Activated naive CD8-positive, alpha-beta T cell treated with anti-CD3 and anti-CD28 coated beads, Interleukin-2, amount 10 ng/mL, durations not matched to agents 7 days and 5 days (primary cell): Measurements from ENCODE around the gene XIRP2. TPM values are rescaled to one million over a fixed set of nuclear protein-coding genes. Genes with fewer than 3 reads are reported as not detected.
"Not testable (repeated sequence)": the region's sequence is repeated elsewhere in the genome, so short reads cannot be mapped to it uniquely, and the experiment has no call there.

Experiments
- ATAC-seq: fragments of 150-1000 bp; cut with Tn5 transposase; one replicate; pipeline ENCODE4 v1.10.0; 2021; ENCODE audit warnings: low read depth, moderate library complexity
- POLR2A ChIA-PET: fragments of 350-600 bp; sonication (Branson Sonifier 250); formaldehyde crosslinking; loops from one replicate; lab custom pipeline; 2021; ENCODE audit warnings: antibody characterized with exemption; lab: Charles Lee
- DNase-seq: peaks from one replicate; pipeline ENCODE4 v3.0.0; 2021
- H3K27ac Mint-ChIP-seq: one replicate; pipeline ENCODE4 v1.8.0; 2022; ENCODE audit warnings: mild to moderate bottlenecking, mixed read lengths
- H3K27me3 Mint-ChIP-seq: one replicate; pipeline ENCODE4 v1.8.0; 2022; ENCODE audit warnings: mild to moderate bottlenecking, moderate library complexity, mixed read lengths
- H3K36me3 Mint-ChIP-seq: one replicate; pipeline ENCODE4 v1.8.0; 2021; ENCODE audit warnings: mild to moderate bottlenecking, mixed read lengths
- H3K4me1 Mint-ChIP-seq: one replicate; pipeline ENCODE4 v1.8.0; 2021; ENCODE audit warnings: mixed read lengths
- H3K4me3 Mint-ChIP-seq: one replicate; pipeline ENCODE4 v1.8.0; 2022; ENCODE audit warnings: mild to moderate bottlenecking, moderate library complexity, mixed read lengths
- H3K9me3 Mint-ChIP-seq: one replicate; pipeline ENCODE4 v1.8.0; 2021; ENCODE audit warnings: mixed read lengths
- total RNA-seq, 2 experiments: library from RNA; stranded (reverse); gene quantifications; one replicate each; pipeline ENCODE4 v1.2.3, GENCODE V29; 2021

XIRP2 gene
- total RNA-seq, 2 experiments from 2014 or later: not detected

- Mint-ChIP-seq H3K36me3 (no peaks in the 10 kb centered on the region), H3K27me3 (no peaks in the 10 kb centered on the region), H3K27ac (no peak overlapping the region), H3K4me3 (no peak overlapping the region), H3K4me1 (no peaks in the 10 kb centered on the region), H3K9me3 (no peaks in the 10 kb centered on the region)
- POLR2A ChIA-PET: no interaction called here
- ATAC-seq (no peak), DNase-seq (no peak)
Observed at GRCh38 chr2:167017021-167017420, 128.7 kb downstream of the XIRP2 start.

DNA sequence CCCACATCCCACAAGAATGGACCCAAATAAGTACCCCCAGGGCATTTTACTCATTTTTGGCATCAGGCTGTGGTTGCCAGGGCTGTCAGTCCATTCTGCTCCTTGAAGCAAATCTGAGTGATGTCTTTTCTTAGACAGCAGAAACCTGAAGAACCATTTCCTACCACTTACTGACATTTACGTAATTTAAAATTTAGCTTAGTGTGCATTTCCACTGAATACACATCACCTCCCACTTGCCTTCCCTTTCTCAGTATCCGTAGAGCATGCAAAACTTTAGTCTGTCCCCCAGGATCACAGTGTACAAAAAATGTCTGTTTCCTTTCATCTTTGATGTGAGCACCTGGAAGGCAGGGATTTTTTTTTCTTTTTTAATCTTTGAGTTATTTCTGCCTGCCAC lies 130.3 kb downstream of the XIRP2 start:
- Mint-ChIP-seq H3K36me3 (no peaks in the 10 kb centered on the region), H3K27me3 (no peaks in the 10 kb centered on the region), H3K4me1 (no peaks in the 10 kb centered on the region), H3K9me3 (no peaks in the 10 kb centered on the region), H3K27ac (no peak overlapping the region), H3K4me3 (no peak overlapping the region)
- ATAC-seq (no peak), DNase-seq (no peak)
- POLR2A ChIA-PET: no interaction called here

DNA sequence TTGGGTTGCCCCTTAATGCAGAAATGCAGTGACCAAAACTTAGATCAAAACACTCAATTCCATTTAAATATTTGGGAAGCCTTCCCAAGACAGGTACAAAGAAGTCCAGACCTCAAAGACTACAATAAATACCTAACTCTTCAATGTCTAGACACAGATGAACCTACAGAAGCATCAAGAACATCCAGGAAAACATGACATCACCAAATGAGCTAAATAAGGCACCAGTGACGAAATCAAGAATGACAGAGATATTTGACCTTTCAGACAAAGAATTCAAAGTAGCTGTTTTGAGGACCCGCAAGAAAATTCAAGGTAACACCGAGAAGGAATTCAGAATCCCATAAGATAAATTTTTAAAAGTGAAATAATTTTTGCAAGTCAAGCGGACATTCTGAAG lies 140.2 kb downstream of the XIRP2 start:
- POLR2A ChIA-PET: no interaction called here
- H3K9me3 Mint-ChIP-seq: peaks cover 14% of the 10 kb centered on the region
- no peak overlapping the region for H3K4me3 Mint-ChIP-seq
- H3K27me3 Mint-ChIP-seq: no peaks in the 10 kb centered on the region
- DNase-seq (no peak), ATAC-seq (no peak)
- no peaks in the 10 kb centered on the region for H3K4me1 Mint-ChIP-seq
- no peak overlapping the region for H3K27ac Mint-ChIP-seq
- no peaks in the 10 kb centered on the region for H3K36me3 Mint-ChIP-seq

DNA sequence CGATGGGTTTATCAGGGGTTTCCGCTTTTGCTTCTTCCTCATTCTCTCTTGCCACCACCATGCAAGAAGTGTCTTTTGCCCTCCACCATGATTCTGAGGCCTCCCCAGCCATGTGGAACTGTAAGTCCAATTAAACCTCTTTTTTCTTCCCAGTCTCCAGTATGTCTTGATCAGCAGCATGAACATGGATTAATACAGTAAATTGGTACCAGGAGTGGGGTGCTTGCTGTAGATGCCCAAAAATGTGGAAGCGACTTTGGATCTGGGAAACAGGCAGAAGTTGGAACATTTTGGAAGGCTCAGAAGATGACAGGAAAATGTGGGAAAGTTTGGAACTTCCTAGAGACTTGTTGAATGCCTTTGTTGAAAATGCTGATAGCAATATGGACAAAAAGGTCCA lies 146.7 kb downstream of the XIRP2 start:
- H3K4me3 Mint-ChIP-seq, H3K4me1 Mint-ChIP-seq, DNase-seq, H3K36me3 Mint-ChIP-seq, ATAC-seq, POLR2A ChIA-PET, H3K27ac Mint-ChIP-seq, H3K27me3 Mint-ChIP-seq: not testable (repeated sequence)
- peaks cover 22% of the 10 kb centered on the region for H3K9me3 Mint-ChIP-seq

DNA sequence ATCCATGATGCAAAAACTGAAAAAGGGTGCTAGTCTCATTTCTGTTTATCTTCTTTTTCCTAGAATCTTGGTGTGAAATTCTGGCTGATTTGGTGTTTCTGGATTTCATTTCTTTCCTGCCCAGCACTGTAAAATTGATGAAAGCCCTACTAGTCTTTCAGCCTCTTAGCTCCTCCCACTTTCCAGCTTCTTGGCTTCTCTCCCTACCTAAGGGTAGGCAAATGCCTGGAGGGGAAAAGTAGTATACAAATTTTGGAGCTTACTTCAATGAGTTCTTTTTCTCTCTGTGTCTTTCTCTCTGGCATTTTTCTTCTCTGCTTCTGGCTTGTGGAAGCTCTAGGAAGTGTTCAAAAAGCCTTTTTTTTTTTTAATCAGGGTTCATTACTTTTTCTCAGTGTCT lies 160.5 kb downstream of the XIRP2 start:
- POLR2A ChIA-PET: no interaction called here
- no peak for DNase-seq
- Mint-ChIP-seq H3K9me3 (no peaks in the 10 kb centered on the region), H3K4me3 (no peak overlapping the region), H3K27me3 (no peaks in the 10 kb centered on the region), H3K27ac (no peak overlapping the region), H3K4me1 (no peaks in the 10 kb centered on the region), H3K36me3 (no peaks in the 10 kb centered on the region)
- no peak for ATAC-seq

DNA sequence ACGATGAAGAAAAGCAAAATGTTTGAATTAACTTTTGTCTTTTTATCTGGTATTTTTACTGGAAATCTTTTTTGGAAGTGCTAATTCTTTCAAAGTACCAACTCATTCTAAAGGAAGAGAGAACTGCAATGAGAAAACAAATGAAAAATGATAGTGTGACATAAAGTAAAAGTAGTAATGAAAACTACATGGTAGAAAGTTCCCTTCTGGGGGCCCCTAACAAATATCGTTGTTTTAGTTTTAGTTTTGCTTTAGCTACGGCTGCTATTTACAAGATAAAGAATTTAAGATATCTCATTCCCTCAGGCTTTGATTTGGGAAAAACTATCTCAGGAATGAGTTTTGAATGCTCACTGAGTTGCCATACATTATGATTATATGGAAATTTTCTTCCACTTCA lies 161.4 kb downstream of the XIRP2 start:
- H3K27me3 Mint-ChIP-seq: no peaks in the 10 kb centered on the region
- H3K9me3 Mint-ChIP-seq: no peaks in the 10 kb centered on the region
- H3K27ac Mint-ChIP-seq: no peak overlapping the region
- no peaks in the 10 kb centered on the region for H3K4me1 Mint-ChIP-seq
- no peaks in the 10 kb centered on the region for H3K36me3 Mint-ChIP-seq
- no peak for DNase-seq
- H3K4me3 Mint-ChIP-seq: no peak overlapping the region
- ATAC-seq: no peak
- POLR2A ChIA-PET: no interaction called here

DNA sequence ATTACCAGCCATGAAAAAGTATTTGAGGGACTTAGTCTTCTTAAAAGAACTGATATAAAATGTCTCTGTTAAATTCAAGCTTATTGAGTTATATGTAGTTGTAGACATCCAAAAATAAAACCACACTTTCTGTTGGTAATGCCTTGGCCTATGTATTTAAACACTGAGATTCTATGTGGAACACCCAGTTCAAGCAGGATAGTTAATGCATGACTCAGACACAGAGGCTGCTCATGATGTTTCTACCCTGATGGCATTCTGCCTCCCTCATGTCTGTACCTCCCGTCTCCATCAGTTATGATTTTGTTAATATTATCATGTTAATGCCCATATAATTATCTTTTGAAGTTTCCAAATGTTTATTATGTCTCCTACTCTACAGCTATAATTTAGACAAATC lies 164.5 kb downstream of the XIRP2 start:
- no peak overlapping the region for H3K4me3 Mint-ChIP-seq
- POLR2A ChIA-PET: no interaction called here
- no peaks in the 10 kb centered on the region for H3K27me3 Mint-ChIP-seq
- H3K27ac Mint-ChIP-seq: no peak overlapping the region
- ATAC-seq (no peak), DNase-seq (no peak)
- H3K4me1 Mint-ChIP-seq: no peaks in the 10 kb centered on the region
- no peaks in the 10 kb centered on the region for H3K9me3 Mint-ChIP-seq
- H3K36me3 Mint-ChIP-seq: no peaks in the 10 kb centered on the region

- DNase-seq: no peak
- H3K27me3 Mint-ChIP-seq: no peaks in the 10 kb centered on the region
- no peak overlapping the region for H3K4me3 Mint-ChIP-seq
- no peak overlapping the region for H3K27ac Mint-ChIP-seq
- H3K36me3 Mint-ChIP-seq: no peaks in the 10 kb centered on the region
- POLR2A ChIA-PET: no interaction called here
- no peak for ATAC-seq
- H3K4me1 Mint-ChIP-seq: no peaks in the 10 kb centered on the region
- H3K9me3 Mint-ChIP-seq: no peaks in the 10 kb centered on the region
Observed at GRCh38 chr2:167054881-167055280, 166.6 kb downstream of the XIRP2 start.

DNA sequence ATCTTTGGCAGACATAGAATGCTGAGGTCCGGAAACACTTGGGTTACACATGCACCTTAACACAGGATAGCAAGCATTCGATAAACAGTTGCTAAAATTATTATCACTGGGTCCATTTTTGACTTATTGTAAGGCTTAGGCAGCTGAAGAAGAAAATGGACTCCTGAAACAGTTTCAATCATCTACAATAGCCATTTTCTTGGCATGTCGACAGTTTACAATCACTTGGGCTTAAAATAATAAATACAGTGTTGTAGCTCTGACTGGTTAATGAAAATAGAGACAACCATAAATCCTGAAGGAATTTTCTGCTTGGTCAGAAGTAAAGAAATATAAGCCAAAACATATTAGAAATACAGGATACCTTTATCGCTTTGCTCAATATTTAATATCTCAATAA lies 169.2 kb downstream of the XIRP2 start:
- DNase-seq (no peak), ATAC-seq (no peak)
- Mint-ChIP-seq H3K4me1 (no peaks in the 10 kb centered on the region), H3K36me3 (no peaks in the 10 kb centered on the region), H3K27ac (no peak overlapping the region), H3K4me3 (no peak overlapping the region), H3K9me3 (no peaks in the 10 kb centered on the region), H3K27me3 (no peaks in the 10 kb centered on the region)
- POLR2A ChIA-PET: no interaction called here

DNA sequence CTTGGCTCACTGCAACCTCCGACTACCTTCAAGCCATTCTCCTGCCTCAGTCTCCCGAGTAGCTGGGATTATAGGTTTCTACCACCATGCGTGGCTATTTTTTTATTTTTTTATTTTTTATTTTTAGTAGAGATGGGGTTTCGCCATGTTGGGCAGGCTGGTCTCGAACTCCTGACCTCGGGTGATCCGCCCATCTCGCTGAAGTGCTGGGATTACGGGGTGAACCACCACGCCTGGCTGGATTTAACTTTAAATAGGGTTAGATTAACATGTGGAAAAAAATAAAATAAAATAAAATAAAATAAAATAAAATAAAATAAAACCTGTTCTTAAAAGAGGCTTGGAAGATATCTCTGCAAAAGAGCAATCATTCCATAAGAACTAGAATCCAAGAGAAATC lies 170.9 kb downstream of the XIRP2 start:
- H3K27ac Mint-ChIP-seq: no peak overlapping the region
- ATAC-seq (no peak), DNase-seq (no peak)
- POLR2A ChIA-PET: no interaction called here
- H3K4me3 Mint-ChIP-seq: no peak overlapping the region
- no peaks in the 10 kb centered on the region for H3K27me3 Mint-ChIP-seq
- H3K9me3 Mint-ChIP-seq: no peaks in the 10 kb centered on the region
- H3K36me3 Mint-ChIP-seq: no peaks in the 10 kb centered on the region
- no peaks in the 10 kb centered on the region for H3K4me1 Mint-ChIP-seq

- Mint-ChIP-seq H3K4me1 (no peaks in the 10 kb centered on the region), H3K4me3 (no peak overlapping the region), H3K36me3 (no peaks in the 10 kb centered on the region), H3K9me3 (no peaks in the 10 kb centered on the region), H3K27me3 (no peaks in the 10 kb centered on the region), H3K27ac (no peak overlapping the region)
- POLR2A ChIA-PET: no interaction called here
- no peak for DNase-seq
- ATAC-seq: no peak
Observed at GRCh38 chr2:167069855-167070254, 181.6 kb downstream of the XIRP2 start.

GRCh38 chr2:167075708-167076107 lies 187.4 kb downstream of the XIRP2 start:
- H3K36me3 Mint-ChIP-seq, POLR2A ChIA-PET, H3K27ac Mint-ChIP-seq, H3K4me3 Mint-ChIP-seq, ATAC-seq, H3K27me3 Mint-ChIP-seq, DNase-seq, H3K4me1 Mint-ChIP-seq, H3K9me3 Mint-ChIP-seq: not testable (repeated sequence)

DNA sequence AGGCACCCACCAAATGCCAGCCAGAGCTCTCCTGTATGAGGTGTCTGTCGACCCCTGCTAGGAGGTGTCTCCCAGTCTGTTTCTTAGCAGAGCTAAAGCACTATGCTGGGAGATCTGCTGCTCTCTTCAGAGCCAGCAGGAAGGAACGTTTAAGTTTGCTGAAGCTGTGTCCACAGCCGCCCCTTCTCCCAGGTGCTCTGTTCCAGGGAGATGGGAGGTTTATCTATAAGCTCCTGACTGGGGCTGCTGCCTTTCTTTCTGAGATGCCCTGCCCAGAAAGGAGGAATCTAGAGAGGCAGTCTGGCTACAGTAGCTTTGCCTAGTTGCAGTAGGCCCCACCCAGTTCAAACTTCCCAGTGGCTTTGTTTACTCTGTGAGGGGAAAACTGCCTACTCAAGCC lies 210.7 kb downstream of the XIRP2 start:
- H3K4me3 Mint-ChIP-seq, H3K4me1 Mint-ChIP-seq, H3K27ac Mint-ChIP-seq, H3K9me3 Mint-ChIP-seq, H3K27me3 Mint-ChIP-seq, H3K36me3 Mint-ChIP-seq, DNase-seq, ATAC-seq, POLR2A ChIA-PET: not testable (repeated sequence)

DNA sequence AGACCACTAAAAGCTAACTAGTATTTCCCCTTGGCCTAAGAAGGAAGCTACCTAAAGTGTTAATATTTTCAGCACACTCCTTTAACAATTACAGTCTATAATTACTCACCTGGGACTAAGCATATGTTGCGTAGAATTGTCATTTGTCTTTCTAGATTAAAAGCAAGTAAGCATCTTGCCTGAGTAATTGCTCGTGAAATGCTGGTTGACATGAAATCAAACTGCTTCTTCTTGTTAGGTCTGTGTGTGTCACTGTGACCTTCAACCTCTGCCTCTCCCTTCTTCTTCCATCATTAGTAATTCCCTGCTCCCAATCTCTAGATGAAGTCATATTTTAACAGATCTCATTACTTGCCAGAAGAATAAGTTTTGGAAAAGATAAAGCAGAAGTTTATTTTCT lies 212.2 kb downstream of the XIRP2 start:
- H3K4me1 Mint-ChIP-seq: no peaks in the 10 kb centered on the region
- ATAC-seq (no peak), DNase-seq (no peak)
- H3K27me3 Mint-ChIP-seq: no peaks in the 10 kb centered on the region
- H3K4me3 Mint-ChIP-seq: no peak overlapping the region
- POLR2A ChIA-PET: no interaction called here
- no peak overlapping the region for H3K27ac Mint-ChIP-seq
- peaks cover 2% of the 10 kb centered on the region for H3K9me3 Mint-ChIP-seq
- H3K36me3 Mint-ChIP-seq: no peaks in the 10 kb centered on the region

DNA sequence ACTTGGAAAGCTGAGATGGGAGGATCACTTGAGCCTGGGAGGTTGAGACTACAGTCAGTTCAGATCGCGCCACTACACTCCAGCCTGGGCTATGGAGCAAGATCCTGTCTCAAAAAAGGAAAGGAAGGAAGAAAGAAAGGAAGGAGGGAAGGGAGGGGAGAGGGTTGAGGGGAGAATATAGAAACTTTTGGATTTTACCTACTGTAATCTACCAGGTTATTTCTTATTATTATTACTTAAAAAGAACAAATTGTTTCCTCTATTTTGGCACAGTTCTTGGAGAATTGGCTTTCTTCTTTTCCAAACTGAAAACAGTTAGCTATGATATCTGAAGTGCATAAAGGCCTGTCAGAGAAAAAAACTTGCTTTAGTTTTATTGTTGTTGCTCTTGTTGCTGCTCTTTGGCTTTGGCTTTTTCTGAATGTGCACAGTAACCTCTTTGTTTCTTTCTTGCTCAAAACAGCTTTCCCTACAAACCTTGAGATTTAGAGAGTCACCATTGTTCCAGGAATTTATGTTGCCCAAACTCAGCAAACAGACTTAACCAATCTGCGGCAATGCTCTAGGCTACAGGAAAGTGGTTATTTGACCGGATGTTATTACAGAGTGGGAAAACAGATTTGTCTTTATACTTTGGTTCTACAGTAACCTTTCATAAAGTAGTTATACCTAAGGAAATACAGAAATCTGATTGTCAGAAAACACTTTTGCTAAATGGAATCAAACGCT lies 214.9 kb downstream of the XIRP2 start:
- POLR2A ChIA-PET: no interaction called here
- Mint-ChIP-seq H3K27me3 (no peaks in the 10 kb centered on the region), H3K4me1 (no peaks in the 10 kb centered on the region), H3K36me3 (no peaks in the 10 kb centered on the region), H3K9me3 (peaks cover 2% of the 10 kb centered on the region), H3K27ac (no peak overlapping the region), H3K4me3 (no peak overlapping the region)
- no peak for ATAC-seq
- DNase-seq: no peak
